GM10248 (cell line): ENCODE results near the gene SDHA.
"Not testable (repeated sequence)": the region's sequence is repeated elsewhere in the genome, so short reads cannot be mapped to it uniquely, and the experiment has no call there.

ENCODE experiments used
- CTCF ChIA-PET: fragments of 300-600 bp; sonication (Branson Sonifier 250); formaldehyde crosslinking; extraction: SDS; loops from one replicate; lab custom pipeline; 2021; ENCODE audit warnings: antibody characterized with exemption; lab: Yijun Ruan, JAX
- POLR2A ChIA-PET: fragments of 350-650 bp; sonication (Branson Sonifier 250); formaldehyde crosslinking; extraction: SDS; loops from one replicate; lab custom pipeline; 2020; ENCODE audit warnings: antibody characterized with exemption; lab: Yijun Ruan, JAX
- DNase-seq: peaks from one replicate; pipeline ENCODE4 v3.0.0; 2012; ENCODE audit errors: extremely low spot score
- TF ChIP-seq, protein P1 (sequence below): IDR thresholded peaks from 2 replicates; pipeline ENCODE4 v1.5.1; 2012; ENCODE audit warnings: mild to moderate bottlenecking, low read depth; ENCODE audit errors: extremely low read depth, missing control alignments, control extremely low read depth

SDHA gene

DNA sequence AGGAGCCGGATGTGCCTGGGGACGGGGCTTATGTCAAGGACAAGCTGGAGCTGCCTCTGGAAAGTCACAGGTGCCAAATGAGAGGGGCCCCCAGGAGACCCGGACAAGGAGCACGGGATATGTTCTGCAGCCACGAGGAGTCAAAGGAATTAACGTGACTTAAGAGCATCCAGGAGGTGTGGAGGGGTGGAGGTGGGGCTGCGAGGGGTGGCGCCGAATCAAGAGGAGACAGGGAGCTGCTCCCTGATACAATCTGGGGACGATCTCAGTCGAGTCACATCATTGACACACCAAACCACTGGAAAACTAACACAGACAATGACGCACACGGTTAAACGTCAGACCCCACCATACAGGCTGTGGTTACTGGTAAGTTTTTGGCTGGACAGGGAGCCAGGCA is 10.5 kb upstream of the SDHA start:
- no peak for DNase-seq
- ChIA-PET POLR2A (interaction anchor here (1.0 kb wide), 1 partner anchor 75 kb away, joined by 3 read pairs; no protein-coding TSS in a partner anchor), CTCF (interaction anchor here (1.8 to 2.0 kb wide), 2 partner anchors 12 to 19 kb away, joined by 7 to 10 read pairs; partner anchors contain the start of gene SDHA)
- TF ChIP-seq, protein P1, sequence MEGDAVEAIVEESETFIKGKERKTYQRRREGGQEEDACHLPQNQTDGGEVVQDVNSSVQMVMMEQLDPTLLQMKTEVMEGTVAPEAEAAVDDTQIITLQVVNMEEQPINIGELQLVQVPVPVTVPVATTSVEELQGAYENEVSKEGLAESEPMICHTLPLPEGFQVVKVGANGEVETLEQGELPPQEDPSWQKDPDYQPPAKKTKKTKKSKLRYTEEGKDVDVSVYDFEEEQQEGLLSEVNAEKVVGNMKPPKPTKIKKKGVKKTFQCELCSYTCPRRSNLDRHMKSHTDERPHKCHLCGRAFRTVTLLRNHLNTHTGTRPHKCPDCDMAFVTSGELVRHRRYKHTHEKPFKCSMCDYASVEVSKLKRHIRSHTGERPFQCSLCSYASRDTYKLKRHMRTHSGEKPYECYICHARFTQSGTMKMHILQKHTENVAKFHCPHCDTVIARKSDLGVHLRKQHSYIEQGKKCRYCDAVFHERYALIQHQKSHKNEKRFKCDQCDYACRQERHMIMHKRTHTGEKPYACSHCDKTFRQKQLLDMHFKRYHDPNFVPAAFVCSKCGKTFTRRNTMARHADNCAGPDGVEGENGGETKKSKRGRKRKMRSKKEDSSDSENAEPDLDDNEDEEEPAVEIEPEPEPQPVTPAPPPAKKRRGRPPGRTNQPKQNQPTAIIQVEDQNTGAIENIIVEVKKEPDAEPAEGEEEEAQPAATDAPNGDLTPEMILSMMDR = no peak

DNA sequence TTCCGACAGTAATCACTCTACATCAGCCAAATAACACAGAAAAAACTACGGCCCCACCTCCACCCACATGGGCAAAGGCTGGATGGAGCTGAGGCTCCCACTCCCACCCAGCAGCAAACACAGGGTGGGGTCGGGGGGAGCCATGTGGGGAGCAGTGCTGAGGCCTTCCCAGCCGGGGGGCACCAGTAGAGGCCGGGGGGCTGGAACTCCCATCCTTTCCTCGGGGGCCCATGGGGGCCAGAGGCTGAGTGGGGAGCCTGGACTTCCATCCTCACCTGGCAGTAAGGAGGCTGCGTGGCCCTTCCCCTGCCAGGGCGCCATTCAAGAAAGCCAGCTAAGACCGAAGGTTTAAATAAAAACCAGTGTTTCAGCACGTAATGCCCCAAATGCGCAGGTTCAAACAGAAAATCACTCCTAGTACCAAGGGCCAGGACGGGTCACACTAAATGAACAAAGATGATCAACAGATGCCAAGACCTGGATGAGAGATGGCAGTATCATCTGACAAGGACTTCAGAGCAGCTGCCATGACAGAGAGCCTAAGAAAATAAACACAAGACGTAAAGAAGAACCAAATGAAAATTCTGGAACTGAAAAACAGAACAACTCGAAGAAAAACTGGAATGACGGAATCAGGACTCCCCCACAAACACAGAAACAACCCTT is 9.5 kb upstream of the SDHA start:
- ChIA-PET CTCF (interaction anchor here (1.8 to 2.0 kb wide), 2 partner anchors 11 to 20 kb away, joined by 7 to 10 read pairs; partner anchors contain the start of gene SDHA), POLR2A (no interaction called here)
- DNase-seq = no peak
- TF ChIP-seq, protein P1 = no peak

DNA sequence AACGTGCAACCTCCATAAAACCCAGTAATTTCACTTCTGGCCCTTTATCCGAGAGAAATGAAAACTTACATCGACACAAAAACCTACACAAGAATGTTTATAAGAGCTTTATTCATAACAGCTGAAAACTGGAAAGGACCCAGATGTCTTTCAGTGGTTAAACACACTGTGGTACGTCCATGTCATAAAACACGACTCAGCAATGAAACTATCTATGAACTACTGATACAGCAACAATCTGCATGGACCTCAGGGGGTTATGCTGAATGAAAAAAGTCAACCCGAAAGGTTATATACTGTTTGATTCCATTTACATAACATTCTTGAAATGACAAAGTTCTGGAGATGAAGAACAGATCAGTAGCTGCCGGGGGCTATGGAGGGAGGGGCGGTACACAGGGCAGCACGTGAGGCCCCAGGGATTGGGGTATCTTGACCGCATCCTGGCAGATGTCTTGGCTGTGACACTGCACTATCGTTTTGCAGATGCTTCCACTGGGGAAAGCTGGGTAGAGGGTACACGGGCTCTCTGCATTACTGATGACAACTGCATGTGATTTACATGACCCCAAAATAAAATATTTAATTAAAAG is 4.2 kb upstream of the SDHA start:
- CTCF ChIA-PET = interaction anchor here (1.5 to 1.9 kb wide), 2 partner anchors 26 to 103 kb away, joined by 5 to 6 read pairs; no protein-coding TSS in a partner anchor
- POLR2A ChIA-PET = no interaction called here

DNA sequence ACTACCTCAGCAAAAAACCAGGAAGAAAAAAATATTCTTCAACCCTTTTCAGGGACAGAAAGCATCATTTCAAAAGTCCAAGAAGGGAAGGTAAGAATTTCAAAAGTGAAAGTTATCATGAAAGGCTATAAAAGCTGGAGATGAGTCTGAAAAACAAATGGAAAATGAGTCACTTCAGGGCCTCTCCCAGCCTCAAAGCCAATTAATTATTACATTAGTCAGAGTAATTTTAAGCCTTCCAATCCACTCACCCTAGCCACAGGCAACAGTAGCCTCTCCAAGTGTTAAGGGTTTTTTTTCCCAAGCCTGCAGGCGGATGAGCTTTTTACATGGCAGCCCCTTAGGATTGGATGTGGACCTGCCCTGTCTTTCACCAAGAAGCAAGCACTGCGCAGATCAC is 2.9 kb upstream of the SDHA start:
- CTCF ChIA-PET = interaction anchor here (1.5 kb wide), 1 partner anchor 102 kb away, joined by 5 read pairs; no protein-coding TSS in a partner anchor
- DNase-seq, POLR2A ChIA-PET: not testable (repeated sequence)

More for the DNA sequence above, 4.2 kb upstream of the SDHA start:
- TF ChIP-seq, protein P1 = no peak
- DNase-seq = no peak

DNA sequence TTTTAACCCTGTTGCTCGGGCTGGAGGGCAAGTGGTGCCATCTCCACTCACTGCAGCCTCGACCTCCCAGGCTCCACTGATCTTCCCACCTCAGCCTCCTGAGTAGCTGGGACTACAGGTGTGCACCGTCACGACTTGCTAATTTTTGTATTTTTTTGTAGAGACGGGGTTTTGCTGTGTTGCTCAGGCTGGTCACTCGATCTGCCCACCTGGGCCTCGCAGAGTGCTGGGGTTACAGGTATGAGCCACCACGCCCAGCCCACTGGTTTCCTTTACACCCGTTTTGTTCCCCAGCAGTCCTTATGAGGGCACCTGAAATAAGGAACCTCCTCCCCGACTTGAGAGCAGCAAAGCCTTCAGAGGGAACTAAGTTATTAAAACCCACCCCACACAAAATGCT is 2.0 kb upstream of the SDHA start:
- POLR2A ChIA-PET, DNase-seq, CTCF ChIA-PET: not testable (repeated sequence)

DNA sequence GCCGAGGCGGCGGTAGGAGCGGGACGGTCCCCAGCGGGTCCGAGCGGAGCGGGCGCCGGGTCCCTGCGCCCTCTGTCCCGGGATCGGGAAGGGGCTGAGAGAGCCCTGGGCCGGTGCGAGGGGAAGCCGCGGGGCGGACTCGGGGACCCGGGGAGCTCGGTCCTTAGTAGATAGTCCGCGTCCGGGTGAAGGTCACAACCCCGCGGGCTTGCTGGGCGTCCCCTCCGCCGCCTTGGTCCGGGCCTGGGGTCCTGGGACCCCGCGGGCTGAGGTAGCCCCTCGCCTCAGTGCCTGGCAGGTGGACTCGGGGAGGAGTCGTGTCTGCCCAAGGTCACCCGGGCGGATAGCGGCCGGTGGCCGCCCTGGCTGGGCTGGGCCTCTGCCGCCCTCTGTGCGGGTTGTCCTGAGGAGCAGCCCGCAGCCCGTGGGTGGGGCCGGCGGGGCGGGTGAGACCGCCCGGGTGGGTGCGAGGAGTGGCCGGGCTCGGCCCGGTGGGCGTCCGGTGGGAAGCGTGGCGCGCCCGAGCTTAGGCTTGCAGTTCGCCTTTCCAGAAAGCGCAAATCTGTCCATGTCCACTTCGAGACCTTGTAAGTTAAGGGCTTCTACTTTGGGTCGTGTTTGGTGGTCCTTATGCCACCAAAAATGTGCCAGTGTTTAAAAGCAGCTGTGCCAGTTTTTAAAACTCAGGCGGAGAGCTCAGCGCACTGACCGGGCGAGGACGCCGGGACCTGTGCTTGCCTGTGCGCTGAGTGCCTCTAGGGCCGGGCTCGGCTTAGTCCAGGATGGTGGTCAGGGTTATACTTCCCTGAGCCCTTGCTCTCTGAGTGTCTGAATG is 554 bp downstream of the SDHA start:
- TF ChIP-seq, protein P1 = no peak
- ChIA-PET POLR2A (interaction anchor here (0.6 kb wide), 1 partner anchor 253 kb away, joined by 8 read pairs; no protein-coding TSS in a partner anchor), CTCF (interaction anchor here (0.7 to 2.8 kb wide), 9 partner anchors 9 to 65 kb away, joined by 3 to 17 read pairs (median 4); no protein-coding TSS in a partner anchor)
- DNase-seq = no peak

DNA sequence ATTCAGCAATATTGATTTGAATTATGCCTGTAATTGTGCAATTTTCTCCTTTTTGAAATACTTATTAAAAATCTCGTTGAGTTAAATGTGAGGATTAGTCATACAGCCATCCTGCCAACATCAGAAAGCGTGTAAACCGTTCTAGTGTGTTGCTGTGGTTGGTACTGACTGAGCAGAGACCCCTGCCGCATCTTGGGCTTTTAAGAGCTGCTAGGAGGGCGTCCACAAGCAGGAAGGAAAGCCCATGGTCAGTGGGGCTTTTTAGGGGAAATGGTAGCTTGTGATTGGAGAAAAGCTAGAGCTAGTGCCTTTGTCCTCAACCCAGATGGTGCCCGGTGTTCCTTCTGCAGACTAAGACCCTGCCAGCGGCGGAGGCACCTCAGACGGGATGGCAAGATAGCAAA is 1.3 kb downstream of the SDHA start:
- CTCF ChIA-PET = interaction anchor here (1.1 to 2.8 kb wide), 5 partner anchors 11 to 65 kb away, joined by 3 to 17 read pairs (median 6); no protein-coding TSS in a partner anchor
- TF ChIP-seq, protein P1 = no peak
- no peak for DNase-seq
- POLR2A ChIA-PET = interaction anchor here (0.6 kb wide), 1 partner anchor 252 kb away, joined by 8 read pairs; no protein-coding TSS in a partner anchor
